NCI-H187 (cell line): ENCODE data around the gene SLC24A3.

ENCODE experiments used
- DNase-seq, 2 experiments: peaks; one replicate each; lab custom pipeline; 2025; lab: John Stamatoyannopoulos, UW

SLC24A3 gene

GRCh38 chr20:19504251-19504650 is 291.8 kb downstream of the SLC24A3 start:
- DNase-seq = no peak

- no peak for DNase-seq
Observed at GRCh38 chr20:19506021-19506420, 293.6 kb downstream of the SLC24A3 start.

GRCh38 chr20:19508449-19508848 is 296.0 kb downstream of the SLC24A3 start:
- no peak for DNase-seq

- DNase-seq = no peak
Observed at GRCh38 chr20:19510611-19511010, 298.2 kb downstream of the SLC24A3 start.

- no peak for DNase-seq
Observed at GRCh38 chr20:19511931-19512330, 299.5 kb downstream of the SLC24A3 start.

- DNase-seq = no peak
Observed at GRCh38 chr20:19512886-19513677, 300.6 kb downstream of the SLC24A3 start.

GRCh38 chr20:19515074-19515473 is 302.6 kb downstream of the SLC24A3 start:
- DNase-seq = no peak

- no peak for DNase-seq
Observed at GRCh38 chr20:19519466-19519865, 307.0 kb downstream of the SLC24A3 start.

GRCh38 chr20:19520261-19520660 is 307.8 kb downstream of the SLC24A3 start:
- no peak for DNase-seq

- DNase-seq = no peak
Observed at GRCh38 chr20:19522071-19522801, 309.8 kb downstream of the SLC24A3 start.

- no peak for DNase-seq
Observed at GRCh38 chr20:19522836-19523590, 310.6 kb downstream of the SLC24A3 start.

GRCh38 chr20:19524691-19525090 is 312.2 kb downstream of the SLC24A3 start:
- DNase-seq = no peak

- no peak for DNase-seq
Observed at GRCh38 chr20:19527509-19527908, 315.1 kb downstream of the SLC24A3 start.

GRCh38 chr20:19528286-19529030 is 316.0 kb downstream of the SLC24A3 start:
- no peak for DNase-seq

- no peak for DNase-seq
Observed at GRCh38 chr20:19530006-19530405, 317.6 kb downstream of the SLC24A3 start.

- DNase-seq = no peak
Observed at GRCh38 chr20:19531446-19531845, 319.0 kb downstream of the SLC24A3 start.

- DNase-seq = no peak
Observed at GRCh38 chr20:19538556-19538955, 326.1 kb downstream of the SLC24A3 start.

- DNase-seq = no peak
Observed at GRCh38 chr20:19539191-19539590, 326.7 kb downstream of the SLC24A3 start.

GRCh38 chr20:19540392-19540791 is 327.9 kb downstream of the SLC24A3 start:
- no peak for DNase-seq

- DNase-seq = no peak
Observed at GRCh38 chr20:19543101-19543500, 330.7 kb downstream of the SLC24A3 start.

- DNase-seq = no peak
Observed at GRCh38 chr20:19544684-19545083, 332.2 kb downstream of the SLC24A3 start.

GRCh38 chr20:19546648-19547047 is 334.2 kb downstream of the SLC24A3 start:
- no peak for DNase-seq
